ENCODE data around the gene MACROD2. TPM values are rescaled to one million over a fixed set of nuclear protein-coding genes. Genes with fewer than 3 reads are reported as not detected.

Gene MACROD2
- total RNA-seq, 1 experiment from 2014 or later, result 3.1 TPM

DNA sequence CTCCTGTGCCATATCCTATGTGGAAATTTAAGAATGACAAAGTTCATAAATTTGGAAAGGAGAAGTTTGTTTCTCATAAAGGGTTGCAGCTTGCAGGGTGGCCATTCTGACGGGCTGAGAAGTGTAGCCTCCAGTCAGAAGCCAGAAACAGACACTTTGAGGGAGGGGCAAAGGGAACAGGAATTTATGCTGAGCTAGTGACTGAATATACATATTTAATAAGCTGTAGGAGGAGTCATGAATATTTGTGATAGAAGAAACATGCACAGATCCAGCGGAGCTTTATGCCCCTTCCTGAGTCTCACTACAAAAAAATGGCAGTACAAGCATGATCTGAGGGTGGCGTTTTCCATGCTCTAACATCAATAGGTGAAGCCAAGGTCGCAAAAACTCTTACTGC is 1779.6 kb downstream of the MACROD2 start:
- no peak for DNase-seq (ENCODE audit: unreplicated experiment)
- H3K4me1 Mint-ChIP-seq (ENCODE audit: insufficient read depth, unreplicated experiment), result no peaks in the 10 kb centered on the region
- ChIA-PET CTCF (interaction anchor here (0.5 to 0.6 kb wide), 2 partner anchors 292 to 707 kb away, joined by 3 read pairs; no protein-coding TSS in a partner anchor), POLR2A (interaction anchor here (1.5 kb wide), 1 partner anchor 11 kb away, joined by 3 read pairs; no protein-coding TSS in a partner anchor)
- TF ChIP-seq, protein P1, sequence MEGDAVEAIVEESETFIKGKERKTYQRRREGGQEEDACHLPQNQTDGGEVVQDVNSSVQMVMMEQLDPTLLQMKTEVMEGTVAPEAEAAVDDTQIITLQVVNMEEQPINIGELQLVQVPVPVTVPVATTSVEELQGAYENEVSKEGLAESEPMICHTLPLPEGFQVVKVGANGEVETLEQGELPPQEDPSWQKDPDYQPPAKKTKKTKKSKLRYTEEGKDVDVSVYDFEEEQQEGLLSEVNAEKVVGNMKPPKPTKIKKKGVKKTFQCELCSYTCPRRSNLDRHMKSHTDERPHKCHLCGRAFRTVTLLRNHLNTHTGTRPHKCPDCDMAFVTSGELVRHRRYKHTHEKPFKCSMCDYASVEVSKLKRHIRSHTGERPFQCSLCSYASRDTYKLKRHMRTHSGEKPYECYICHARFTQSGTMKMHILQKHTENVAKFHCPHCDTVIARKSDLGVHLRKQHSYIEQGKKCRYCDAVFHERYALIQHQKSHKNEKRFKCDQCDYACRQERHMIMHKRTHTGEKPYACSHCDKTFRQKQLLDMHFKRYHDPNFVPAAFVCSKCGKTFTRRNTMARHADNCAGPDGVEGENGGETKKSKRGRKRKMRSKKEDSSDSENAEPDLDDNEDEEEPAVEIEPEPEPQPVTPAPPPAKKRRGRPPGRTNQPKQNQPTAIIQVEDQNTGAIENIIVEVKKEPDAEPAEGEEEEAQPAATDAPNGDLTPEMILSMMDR (IDR thresholded peaks at IDR 0.05; ENCODE audit: unreplicated experiment), result no peak
- no peak overlapping the region for H3K27ac Mint-ChIP-seq (ENCODE audit: low read depth, unreplicated experiment)
- no peaks in the 10 kb centered on the region for H3K9me3 Mint-ChIP-seq (ENCODE audit: unreplicated experiment)
- no peaks in the 10 kb centered on the region for H3K36me3 Mint-ChIP-seq (ENCODE audit: insufficient read depth, unreplicated experiment)
- BruUV-seq (replicated peaks), result no TSS peak
- intact Hi-C loops (cut with micrococcal nuclease), result no loop called here
- H3K4me3 Mint-ChIP-seq (ENCODE audit: unreplicated experiment), result no peak overlapping the region
- H3K27me3 Mint-ChIP-seq (ENCODE audit: insufficient read depth, unreplicated experiment), result no peaks in the 10 kb centered on the region

DNA sequence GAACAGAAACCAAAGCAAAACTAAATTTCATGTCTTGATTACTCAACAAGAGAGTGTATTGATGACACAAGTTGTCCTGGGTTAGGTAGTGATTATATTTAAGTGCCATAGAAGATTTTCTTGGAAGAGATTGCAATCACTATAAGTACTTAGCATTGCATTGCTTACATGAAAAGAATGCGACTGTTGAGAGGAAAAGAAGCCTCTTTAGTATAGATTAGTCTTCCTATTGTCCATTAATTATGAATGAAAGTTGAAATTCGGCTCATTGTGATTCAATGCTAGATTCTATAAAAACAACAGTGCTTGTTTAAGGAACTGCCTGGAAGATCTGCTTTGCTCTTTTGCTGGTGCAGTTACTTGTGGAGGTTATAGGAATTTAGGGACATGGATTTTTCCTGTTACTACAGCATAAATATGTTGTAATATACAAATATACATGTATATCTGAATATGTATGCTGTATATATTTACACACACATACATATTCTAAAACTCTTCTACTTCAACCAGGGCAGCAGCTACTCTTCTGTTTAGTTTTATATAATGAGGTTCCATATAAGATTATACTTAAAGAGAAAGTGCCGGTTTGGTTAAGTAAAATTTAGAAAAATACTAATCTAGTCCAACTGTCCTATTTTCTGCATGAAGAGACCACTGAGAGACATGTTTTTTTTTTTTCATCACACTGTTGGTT is 1781.6 kb downstream of the MACROD2 start:
- H3K36me3 Mint-ChIP-seq (ENCODE audit: insufficient read depth, unreplicated experiment), result no peaks in the 10 kb centered on the region
- H3K27ac Mint-ChIP-seq (ENCODE audit: low read depth, unreplicated experiment), result no peak overlapping the region
- intact Hi-C loops (cut with micrococcal nuclease), result no loop called here
- ChIA-PET CTCF (interaction anchor here (0.7 kb wide), 1 partner anchor 307 kb away, joined by 4 read pairs; no protein-coding TSS in a partner anchor), POLR2A (interaction anchor here (0.6 kb wide), 1 partner anchor 870 kb away, joined by 6 read pairs; no protein-coding TSS in a partner anchor)
- BruUV-seq (replicated peaks), result no TSS peak
- TF ChIP-seq, protein P1 (IDR thresholded peaks at IDR 0.05; ENCODE audit: unreplicated experiment), result no peak
- DNase-seq (ENCODE audit: unreplicated experiment), result no peak
- H3K9me3 Mint-ChIP-seq (ENCODE audit: unreplicated experiment), result no peaks in the 10 kb centered on the region
- H3K27me3 Mint-ChIP-seq (ENCODE audit: insufficient read depth, unreplicated experiment), result no peaks in the 10 kb centered on the region
- H3K4me3 Mint-ChIP-seq (ENCODE audit: unreplicated experiment), result no peak overlapping the region
- H3K4me1 Mint-ChIP-seq (ENCODE audit: insufficient read depth, unreplicated experiment), result no peaks in the 10 kb centered on the region

DNA sequence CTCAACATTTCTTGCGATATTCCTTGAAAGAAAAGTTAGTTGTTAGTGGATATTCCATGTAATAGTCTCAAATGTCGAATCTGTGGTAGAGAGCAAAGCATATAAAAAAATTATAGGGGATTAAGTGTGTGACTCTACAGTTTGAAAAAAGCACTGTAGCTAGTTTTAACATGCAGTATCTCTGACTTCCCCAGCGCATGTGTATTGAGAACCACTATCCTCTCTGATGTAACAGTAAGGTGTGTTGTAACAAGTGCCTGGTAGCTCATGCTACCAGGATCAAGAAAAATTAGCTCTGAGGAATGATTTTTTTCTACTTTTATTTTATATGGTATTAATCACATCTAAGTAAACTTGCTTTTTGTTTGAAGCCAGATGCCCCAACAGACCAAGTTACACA is 1788.7 kb downstream of the MACROD2 start:
- no peak for DNase-seq (ENCODE audit: unreplicated experiment)
- POLR2A ChIA-PET, result interaction anchor here (0.7 to 1.9 kb wide), 3 partner anchors 19 to 658 kb away, joined by 3 to 6 read pairs (median 3); no protein-coding TSS in a partner anchor

DNA sequence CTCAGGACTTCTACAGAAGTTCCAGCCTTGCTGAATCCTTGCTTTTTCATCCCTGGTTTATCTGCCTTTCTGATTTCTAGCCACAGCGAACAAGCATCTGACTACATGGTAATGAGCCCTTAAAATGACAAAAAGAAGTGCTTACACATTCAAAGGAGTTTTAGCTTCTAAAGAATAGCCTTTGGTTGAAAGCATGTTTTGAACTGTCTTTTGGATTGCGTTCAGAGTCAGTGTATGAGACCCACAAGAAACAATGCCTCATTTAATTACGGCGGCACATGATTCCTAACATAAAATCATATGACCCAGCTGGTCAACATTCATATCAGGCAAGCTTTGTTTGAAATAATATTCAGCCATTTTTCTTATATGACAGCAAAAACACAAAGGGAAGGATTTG is 1793.8 kb downstream of the MACROD2 start:
- BruUV-seq (replicated peaks), result no TSS peak
- H3K27ac Mint-ChIP-seq (ENCODE audit: low read depth, unreplicated experiment), result no peak overlapping the region
- H3K36me3 Mint-ChIP-seq (ENCODE audit: insufficient read depth, unreplicated experiment), result no peaks in the 10 kb centered on the region
- H3K4me3 Mint-ChIP-seq (ENCODE audit: unreplicated experiment), result no peak overlapping the region
- no peaks in the 10 kb centered on the region for H3K27me3 Mint-ChIP-seq (ENCODE audit: insufficient read depth, unreplicated experiment)
- intact Hi-C loops (cut with micrococcal nuclease), result no loop called here
- ChIA-PET CTCF (interaction anchor here (0.6 to 0.8 kb wide), 5 partner anchors 11 to 1500 kb away, joined by 3 to 4 read pairs (median 3); no protein-coding TSS in a partner anchor), POLR2A (no interaction called here)
- DNase-seq (ENCODE audit: unreplicated experiment), result no peak
- no peaks in the 10 kb centered on the region for H3K4me1 Mint-ChIP-seq (ENCODE audit: insufficient read depth, unreplicated experiment)
- TF ChIP-seq, protein P1 (IDR thresholded peaks at IDR 0.05; ENCODE audit: unreplicated experiment), result no peak
- H3K9me3 Mint-ChIP-seq (ENCODE audit: unreplicated experiment), result no peaks in the 10 kb centered on the region

More for the DNA sequence above, 1788.7 kb downstream of the MACROD2 start:
- Mint-ChIP-seq H3K4me3 (ENCODE audit: unreplicated experiment) (no peak overlapping the region), H3K9me3 (ENCODE audit: unreplicated experiment) (no peaks in the 10 kb centered on the region), H3K36me3 (ENCODE audit: insufficient read depth, unreplicated experiment) (no peaks in the 10 kb centered on the region), H3K27ac (ENCODE audit: low read depth, unreplicated experiment) (no peak overlapping the region), H3K27me3 (ENCODE audit: insufficient read depth, unreplicated experiment) (no peaks in the 10 kb centered on the region), H3K4me1 (ENCODE audit: insufficient read depth, unreplicated experiment) (no peaks in the 10 kb centered on the region)
- TF ChIP-seq, protein P1 (IDR thresholded peaks at IDR 0.05; ENCODE audit: unreplicated experiment), result no peak
- CTCF ChIA-PET, result interaction anchor here (0.6 kb wide), 1 partner anchor 848 kb away, joined by 3 read pairs; no protein-coding TSS in a partner anchor
- BruUV-seq (replicated peaks), result no TSS peak
- intact Hi-C loops (cut with micrococcal nuclease), result no loop called here

All from MCF 10A (cell line).